22Rv1 (cell line): ENCODE data around the gene FES.

Experiments
- H3K27ac ChIP-seq: fragments of 450-650 bp; 2 replicates; pipeline ENCODE4 v1.5.1; 2017
- ZFX ChIP-seq: fragments of 450-650 bp; IDR thresholded peaks from 2 replicates; pipeline ENCODE4 v1.6.1; 2017; ENCODE audit warnings: antibody characterized with exemption, borderline replicate concordance
- TF ChIP-seq, protein P1 (sequence below): fragments of 450-650 bp; IDR thresholded peaks from 2 replicates; pipeline ENCODE4 v1.5.1; 2017; ENCODE audit warnings: mild to moderate bottlenecking

Gene FES

DNA sequence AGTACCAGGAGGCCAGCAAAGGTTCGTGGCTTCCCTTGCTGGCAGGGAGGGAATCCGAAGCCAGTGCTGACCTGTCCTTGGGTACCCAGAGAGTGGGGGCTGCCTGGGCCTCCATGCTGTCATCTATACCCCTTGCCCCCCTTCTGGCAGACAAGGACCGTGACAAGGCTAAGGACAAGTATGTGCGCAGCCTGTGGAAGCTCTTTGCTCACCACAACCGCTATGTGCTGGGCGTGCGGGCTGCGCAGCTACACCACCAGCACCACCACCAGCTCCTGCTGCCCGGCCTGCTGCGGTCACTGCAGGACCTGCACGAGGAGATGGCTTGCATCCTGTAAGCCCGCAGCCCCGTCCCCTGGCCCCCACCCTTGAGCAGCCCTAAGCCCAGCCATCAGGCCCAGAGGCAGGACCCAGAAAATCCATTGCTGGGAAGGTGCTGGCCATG lies 2.8 kb downstream of the FES start:
- no peak overlapping the region for H3K27ac ChIP-seq
- TF ChIP-seq, protein P1, sequence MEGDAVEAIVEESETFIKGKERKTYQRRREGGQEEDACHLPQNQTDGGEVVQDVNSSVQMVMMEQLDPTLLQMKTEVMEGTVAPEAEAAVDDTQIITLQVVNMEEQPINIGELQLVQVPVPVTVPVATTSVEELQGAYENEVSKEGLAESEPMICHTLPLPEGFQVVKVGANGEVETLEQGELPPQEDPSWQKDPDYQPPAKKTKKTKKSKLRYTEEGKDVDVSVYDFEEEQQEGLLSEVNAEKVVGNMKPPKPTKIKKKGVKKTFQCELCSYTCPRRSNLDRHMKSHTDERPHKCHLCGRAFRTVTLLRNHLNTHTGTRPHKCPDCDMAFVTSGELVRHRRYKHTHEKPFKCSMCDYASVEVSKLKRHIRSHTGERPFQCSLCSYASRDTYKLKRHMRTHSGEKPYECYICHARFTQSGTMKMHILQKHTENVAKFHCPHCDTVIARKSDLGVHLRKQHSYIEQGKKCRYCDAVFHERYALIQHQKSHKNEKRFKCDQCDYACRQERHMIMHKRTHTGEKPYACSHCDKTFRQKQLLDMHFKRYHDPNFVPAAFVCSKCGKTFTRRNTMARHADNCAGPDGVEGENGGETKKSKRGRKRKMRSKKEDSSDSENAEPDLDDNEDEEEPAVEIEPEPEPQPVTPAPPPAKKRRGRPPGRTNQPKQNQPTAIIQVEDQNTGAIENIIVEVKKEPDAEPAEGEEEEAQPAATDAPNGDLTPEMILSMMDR = no peak
- TF ChIP-seq ZFX = no peak

DNA sequence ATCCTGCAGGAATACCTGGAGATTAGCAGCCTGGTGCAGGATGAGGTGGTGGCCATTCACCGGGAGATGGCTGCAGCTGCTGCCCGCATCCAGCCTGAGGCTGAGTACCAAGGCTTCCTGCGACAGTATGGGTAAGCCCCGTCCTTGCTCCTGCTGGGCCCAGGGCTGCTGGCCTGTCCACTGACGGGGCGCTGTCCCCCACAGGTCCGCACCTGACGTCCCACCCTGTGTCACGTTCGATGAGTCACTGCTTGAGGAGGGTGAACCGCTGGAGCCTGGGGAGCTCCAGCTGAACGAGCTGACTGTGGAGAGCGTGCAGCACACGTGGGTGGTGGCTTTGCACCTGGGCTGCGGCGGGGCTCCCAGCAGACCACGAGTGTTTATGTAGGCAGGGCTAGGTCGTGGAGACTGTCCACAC lies 5.0 kb downstream of the FES start:
- TF ChIP-seq ZFX = no peak
- TF ChIP-seq, protein P1 = no peak

DNA sequence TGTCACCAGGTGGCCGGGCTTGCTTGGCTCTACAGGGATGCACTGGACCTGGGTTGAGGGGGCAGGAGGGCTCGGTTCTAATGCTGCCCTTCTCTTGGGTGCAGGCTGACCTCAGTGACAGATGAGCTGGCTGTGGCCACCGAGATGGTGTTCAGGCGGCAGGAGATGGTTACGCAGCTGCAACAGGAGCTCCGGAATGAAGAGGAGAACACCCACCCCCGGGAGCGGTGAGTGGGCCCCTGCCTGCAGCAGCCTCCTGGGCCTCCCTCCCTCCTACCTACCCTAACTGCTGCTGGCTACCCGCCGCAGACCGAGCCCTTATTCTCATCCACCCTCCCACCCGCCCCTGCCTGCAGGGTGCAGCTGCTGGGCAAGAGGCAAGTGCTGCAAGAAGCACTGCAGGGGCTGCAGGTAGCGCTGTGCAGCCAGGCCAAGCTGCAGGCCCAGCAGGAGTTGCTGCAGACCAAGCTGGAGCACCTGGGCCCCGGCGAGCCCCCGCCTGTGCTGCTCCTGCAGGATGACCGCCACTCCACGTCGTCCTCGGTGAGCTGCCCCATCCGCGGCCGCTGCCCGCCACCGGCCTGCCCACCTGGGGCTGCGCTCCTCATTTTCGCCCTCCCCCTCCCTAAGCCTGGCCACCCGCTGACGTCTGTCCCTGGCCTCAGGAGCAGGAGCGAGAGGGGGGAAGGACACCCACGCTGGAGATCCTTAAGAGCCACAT lies 5.6 kb downstream of the FES start:
- H3K27ac ChIP-seq = no peak overlapping the region
- no peak for TF ChIP-seq ZFX
- TF ChIP-seq, protein P1 = no peak

More for the DNA sequence above, 5.0 kb downstream of the FES start:
- no peak overlapping the region for H3K27ac ChIP-seq

DNA sequence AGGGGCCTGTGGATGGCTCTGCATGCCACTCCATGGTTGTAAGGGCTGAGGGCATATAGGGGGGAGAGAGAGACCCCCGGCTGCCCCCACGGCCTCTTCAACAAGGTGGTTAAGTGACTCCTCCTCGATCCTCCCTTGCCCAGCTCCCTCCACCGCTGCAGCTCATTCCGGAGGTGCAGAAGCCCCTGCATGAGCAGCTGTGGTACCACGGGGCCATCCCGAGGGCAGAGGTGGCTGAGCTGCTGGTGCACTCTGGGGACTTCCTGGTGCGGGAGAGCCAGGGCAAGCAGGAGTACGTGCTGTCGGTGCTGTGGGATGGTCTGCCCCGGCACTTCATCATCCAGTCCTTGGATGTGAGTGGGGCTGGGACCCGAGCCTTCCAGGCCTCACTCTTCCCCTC lies 6.5 kb downstream of the FES start:
- no peak overlapping the region for H3K27ac ChIP-seq
- no peak for TF ChIP-seq ZFX
- TF ChIP-seq, protein P1 = no peak

DNA sequence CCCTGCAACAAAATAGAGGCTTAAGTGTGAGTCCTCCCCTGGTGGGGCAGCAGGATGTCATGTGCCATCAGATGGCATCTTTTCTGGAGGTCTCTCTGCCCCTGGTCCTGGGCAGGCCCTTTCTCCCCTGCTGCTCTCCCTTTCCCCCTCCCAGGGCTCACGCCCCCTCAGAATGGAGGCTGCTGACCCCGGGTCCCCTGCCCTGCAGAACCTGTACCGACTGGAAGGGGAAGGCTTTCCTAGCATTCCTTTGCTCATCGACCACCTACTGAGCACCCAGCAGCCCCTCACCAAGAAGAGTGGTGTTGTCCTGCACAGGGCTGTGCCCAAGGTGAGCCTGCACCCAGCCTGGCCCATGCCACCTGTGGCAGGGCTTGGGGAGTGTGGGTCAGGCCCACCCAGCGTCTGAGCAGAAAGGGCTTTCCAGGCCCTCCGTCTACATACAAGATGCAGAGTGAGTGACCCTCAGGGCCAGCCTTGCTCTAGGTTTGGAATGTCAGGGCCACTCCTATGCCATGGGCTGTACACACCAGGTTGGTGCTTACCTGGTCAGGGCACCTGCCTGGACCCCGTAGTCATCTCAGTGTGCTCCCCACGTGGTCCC lies 7.1 kb downstream of the FES start:
- TF ChIP-seq, protein P1 = no peak
- H3K27ac ChIP-seq = no peak overlapping the region

DNA sequence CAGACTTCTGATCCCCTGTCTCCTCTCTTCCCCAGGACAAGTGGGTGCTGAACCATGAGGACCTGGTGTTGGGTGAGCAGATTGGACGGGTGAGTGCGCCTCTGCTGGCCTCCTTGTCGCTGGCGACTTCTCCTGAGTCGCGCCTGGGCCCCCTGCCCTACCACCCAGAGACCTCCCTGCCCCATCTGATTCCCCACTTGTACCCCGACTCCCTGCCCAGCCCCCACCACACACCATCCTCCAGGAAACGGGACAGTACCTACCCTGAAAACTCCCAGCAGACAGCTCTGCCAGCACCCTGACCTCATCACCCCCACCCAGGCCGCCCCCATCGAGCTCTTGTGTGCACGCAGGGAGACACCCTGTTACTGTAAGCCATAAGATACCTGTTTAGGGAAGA lies 7.7 kb downstream of the FES start:
- H3K27ac ChIP-seq = no peak overlapping the region
- TF ChIP-seq, protein P1 = no peak

DNA sequence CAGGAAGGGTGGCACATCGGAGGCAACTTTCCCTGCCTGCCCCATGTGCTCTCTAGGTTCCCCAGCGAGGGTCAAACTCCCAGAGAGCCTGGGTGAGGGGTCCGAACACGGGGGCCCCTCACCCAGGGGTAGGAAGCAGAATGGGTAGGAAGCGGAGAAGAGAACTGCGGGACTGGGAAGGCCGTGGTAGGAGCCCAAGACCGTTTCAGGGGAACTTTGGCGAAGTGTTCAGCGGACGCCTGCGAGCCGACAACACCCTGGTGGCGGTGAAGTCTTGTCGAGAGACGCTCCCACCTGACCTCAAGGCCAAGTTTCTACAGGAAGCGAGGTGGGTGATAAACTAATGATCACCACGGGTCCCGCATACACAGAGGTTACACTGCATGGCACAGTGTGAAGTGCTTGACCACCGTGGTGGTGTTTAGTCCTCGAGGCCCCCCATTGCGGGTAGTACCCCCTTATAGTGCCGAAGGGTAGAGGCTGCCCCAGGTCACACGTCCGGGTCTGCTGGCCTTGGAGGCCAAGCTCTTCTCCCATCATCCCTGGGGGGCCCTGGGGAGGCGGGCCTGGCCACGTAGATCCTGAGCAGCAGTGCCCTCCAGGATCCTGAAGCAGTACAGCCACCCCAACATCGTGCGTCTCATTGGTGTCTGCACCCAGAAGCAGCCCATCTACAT lies 8.3 kb downstream of the FES start:
- TF ChIP-seq, protein P1 = no peak
- TF ChIP-seq ZFX = no peak
- H3K27ac ChIP-seq = no peak overlapping the region
